GM19239 (cell line): Measurements from ENCODE around the gene CRYAB.

Experiments
- DNase-seq: peaks from one replicate; pipeline ENCODE4 v3.0.0; 2011; ENCODE audit warnings: low spot score; ENCODE audit not compliant: insufficient read length
- FAIRE-seq: peaks from 2 replicates; lab custom pipeline; 2011; peaks lifted over from hg19 to GRCh38; lab: Jason Lieb, UNC

CRYAB gene

DNA sequence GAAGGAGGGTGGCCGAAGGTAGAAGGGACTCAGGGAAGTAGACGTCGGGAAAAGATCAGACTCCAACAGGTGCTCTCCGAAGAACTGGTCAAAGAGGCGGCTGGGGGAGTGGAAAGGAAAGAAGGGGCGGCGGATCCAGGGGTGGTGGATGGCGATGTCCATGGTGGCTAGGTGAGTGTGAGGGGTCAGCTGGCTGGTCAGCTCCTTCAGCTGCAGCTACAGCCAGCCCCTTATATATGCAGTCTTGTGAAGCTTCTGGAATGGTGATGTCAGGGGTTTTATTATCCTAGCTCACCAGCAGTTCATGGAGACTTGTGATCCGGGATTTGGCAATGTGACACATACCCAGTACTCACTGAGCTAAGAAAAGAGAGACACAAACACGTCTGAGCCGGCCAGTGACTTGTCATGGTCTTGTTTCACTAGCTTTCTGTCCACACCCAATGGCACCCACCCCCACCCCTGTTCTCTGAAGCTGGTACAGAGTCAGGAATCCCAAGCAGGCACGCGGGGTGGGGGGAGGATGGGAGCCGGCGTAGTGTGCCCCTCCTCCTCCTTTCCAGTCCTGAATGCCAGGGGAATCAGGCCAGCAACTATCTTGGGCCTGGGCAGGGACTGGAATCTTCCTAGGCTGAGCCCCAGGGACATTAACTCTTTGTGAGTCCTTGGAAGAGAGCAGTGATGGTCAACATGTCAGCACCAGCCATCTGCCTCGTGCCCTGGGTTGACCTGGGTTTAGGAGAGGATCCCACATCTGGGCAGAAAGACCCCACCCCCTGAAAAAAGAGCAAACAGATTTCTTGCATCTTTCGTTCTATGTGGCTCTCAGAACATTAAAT is at the start of gene CRYAB:
TSS of gene CRYAB (minus strand) at position 208 of the 839 bp plus-strand sequence. CDS start at position 162, 46 bp downstream.
- FAIRE-seq, result no peak
- no peak for DNase-seq

- DNase-seq (no peak), FAIRE-seq (no peak)
These were observed 49.3 kb upstream of the CRYAB start for GRCh38 chr11:111960916-111961315.

DNA sequence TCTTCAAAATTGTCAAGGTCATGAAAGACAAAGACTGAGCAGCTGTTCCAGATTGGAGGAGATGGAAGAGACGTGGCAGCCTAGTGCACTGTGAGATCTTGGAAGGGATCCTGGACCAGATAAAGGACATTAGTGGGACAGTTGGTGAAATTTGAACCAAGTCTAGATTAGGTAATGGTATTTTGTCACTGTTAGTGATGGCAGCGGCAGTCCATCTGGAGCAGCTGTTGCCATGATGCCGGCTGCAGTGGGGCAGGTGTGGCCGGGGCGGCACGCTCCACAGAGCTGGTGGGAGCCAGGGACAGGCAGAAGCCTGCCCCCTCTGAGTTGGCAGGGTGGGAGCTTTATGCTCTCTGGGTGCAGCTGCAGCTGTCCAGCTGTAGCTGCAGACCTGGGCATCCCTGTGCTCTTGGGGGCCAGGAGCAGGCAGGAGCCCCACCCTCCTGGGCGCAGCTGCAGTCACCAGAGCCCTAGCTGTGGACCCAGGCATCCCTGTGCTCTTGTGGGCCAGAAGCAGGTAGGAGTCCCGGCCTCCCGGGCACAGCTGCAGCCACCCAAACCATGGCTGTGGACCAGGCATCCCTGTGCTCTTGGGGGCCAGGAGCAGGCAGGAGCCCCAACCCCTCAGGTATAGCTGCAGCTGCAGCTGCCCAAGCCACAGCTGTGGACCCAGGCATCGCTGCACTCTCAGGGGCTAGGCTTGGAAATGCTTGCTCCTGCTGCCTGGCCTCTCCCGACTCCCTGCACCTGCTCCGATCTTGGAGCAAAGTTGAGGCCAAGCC is 46.3 kb upstream of the CRYAB start:
- no peak for FAIRE-seq
- DNase-seq, result no peak

DNA sequence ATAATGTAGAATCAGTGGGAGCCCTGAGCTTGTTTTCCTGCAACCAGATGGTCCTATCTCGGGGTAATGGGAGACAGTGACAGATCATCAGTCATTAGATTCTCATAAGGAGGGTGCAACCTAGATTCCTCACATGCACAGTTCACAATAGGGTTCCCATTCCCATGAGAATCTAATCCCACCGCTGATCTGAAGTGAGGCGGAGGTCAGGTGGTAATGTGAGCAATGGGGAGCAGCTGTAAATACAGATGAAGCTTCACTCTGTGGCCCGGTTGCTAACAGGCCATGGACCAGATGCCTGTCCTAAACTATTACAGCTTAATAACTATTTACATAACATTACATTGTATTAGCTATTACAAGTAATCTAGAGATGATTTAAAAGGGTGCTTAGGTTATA is 42.6 kb upstream of the CRYAB start:
- FAIRE-seq, result no peak

DNA sequence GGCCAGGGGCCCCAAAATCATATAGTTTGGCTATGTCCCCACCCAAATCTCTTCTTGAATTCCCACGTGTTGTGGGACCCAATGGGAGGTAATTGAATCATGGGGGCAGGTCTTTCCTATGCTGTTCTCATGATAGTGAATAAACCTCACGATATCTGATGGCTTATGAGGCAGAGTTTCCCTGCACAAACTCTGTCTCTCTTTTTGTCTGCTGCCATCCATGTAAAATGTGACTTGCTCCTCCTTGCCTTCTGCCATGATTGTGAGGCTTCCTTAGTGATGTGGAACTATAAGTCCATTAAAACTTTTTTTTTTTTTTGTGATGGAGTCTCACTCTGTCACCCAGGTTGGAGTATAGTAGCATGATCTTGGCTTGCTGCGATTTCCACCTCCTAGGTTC is 40.0 kb upstream of the CRYAB start:
- FAIRE-seq, result no peak

More for the DNA sequence above, 42.6 kb upstream of the CRYAB start:
- DNase-seq, result no peak

GRCh38 chr11:111949519-111950426 is 38.2 kb upstream of the CRYAB start:
- FAIRE-seq (no peak), DNase-seq (no peak)

More for the DNA sequence above, 40.0 kb upstream of the CRYAB start:
- DNase-seq, result no peak

DNA sequence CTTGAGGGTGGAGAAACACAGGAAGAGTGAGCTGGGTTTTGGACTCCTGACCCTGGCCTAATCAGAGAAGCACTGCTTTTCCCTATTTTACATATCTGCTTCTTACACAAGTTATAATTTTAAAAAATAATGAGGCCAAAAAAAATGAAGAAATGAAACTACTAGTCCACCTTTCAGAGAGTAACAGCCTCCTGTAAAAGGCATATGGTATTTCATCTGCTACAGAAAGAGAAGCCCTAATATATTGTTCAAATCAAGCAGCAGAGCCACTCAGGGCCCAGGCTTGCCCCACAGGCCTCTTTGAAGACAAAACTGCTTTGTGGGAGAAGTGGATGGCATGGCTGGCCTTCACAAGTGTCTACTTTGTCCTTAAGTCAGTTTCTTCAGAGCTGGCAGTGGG is 35.6 kb upstream of the CRYAB start:
- DNase-seq (no peak), FAIRE-seq (no peak)

DNA sequence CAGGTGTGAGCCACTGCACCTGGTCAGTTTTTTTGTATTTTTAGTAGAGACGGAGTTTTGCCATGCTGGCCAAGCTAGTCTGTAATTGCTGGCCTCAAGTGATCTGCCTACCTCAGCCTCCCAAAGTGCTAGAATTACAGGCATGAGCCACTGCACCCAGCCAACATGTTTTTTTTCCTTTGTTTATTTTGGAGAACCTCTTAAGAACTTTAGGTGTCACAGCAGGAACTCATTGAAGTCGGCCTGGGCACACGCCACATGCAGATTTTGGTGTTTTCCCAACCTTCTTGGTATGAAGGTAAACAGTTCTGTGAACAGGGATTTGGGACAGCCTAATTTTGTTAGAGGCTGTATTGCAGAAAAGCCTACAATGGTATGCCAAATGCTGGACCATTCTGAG is 34.9 kb upstream of the CRYAB start:
- FAIRE-seq (no peak), DNase-seq (no peak)

- FAIRE-seq (no peak), DNase-seq (no peak)
These were observed 33.6 kb upstream of the CRYAB start for GRCh38 chr11:111945198-111945597.

DNA sequence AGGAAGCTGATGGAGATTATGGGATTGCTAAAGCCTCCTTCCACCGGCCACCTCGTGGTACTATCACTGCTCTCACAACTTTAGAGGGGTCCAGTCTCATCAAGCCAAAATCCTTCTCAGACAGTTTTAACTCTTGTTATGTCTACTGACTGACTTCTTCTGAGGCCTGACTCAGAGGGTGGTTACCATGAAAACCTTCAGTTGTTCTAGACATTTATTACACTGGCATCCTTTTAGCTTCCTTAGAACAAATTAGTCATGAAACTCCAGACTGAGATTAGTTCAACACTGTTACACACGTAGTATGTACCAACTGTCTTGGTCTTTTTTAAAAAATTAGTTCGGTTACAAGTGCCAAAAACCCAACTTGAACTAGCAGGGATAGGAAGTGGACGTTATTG is 33.1 kb upstream of the CRYAB start:
- DNase-seq (no peak), FAIRE-seq (no peak)

DNA sequence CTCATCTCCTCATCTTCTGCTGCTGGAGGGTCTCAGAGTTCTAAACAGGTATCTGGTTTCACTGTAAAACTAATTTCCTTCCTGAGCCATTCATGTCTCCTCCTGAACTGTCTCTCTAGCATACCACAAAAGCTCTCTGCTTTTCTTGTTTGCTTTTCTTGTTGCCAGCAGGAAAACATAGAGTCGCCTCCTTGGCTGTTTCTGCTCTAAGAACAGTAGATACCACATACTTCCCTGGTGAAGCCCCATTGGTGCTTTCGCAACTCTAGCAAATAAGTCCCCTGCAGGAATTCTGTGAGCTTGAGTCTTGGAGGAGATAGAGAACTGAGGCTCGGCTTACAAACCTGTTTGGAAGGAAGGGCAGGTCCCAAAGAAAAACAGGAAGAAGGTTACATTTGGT is 32.6 kb upstream of the CRYAB start:
- FAIRE-seq, result no peak
- no peak for DNase-seq

DNA sequence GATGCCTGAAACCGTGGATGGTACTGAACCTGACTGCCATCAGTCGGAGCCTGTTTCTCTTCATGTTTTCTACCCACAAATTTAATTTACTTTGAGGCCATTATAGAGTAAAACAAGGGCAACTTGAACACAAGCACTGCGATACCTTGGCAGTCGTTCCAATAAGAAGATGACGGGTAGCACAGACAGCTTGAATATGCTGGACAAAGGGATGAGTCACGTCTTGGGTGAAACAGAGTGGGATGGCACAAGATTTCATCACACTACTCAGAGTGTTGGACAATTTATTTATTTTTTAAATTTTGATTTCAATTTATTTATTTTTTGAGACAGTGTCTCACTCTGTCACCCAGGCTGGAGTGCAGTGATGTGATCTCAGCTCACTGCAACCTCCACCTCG is 31.3 kb upstream of the CRYAB start:
- DNase-seq (no peak), FAIRE-seq (no peak)

DNA sequence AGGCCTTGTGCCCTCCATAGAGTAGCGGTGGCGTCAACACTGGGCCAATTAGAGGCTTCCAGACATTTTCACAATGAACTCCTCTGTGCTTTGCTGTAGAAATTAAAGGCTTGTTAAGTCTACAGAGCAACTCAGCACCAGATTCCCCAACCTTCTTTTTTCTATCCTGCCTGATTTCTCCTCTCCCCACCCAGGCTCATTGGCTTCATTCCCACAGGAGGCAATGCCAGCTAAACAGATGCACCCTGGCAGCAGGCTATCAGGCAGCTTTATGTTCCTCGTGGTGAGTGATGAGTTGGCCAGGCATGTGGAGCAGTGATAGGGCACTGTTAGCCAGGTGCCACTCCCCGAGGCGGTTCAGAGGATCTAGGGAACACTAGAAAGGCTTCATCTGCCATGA is 30.4 kb upstream of the CRYAB start:
- FAIRE-seq, result no peak
- DNase-seq, result no peak

GRCh38 chr11:111939836-111940604 is 28.4 kb upstream of the CRYAB start:
- FAIRE-seq, result no peak
- no peak for DNase-seq

DNA sequence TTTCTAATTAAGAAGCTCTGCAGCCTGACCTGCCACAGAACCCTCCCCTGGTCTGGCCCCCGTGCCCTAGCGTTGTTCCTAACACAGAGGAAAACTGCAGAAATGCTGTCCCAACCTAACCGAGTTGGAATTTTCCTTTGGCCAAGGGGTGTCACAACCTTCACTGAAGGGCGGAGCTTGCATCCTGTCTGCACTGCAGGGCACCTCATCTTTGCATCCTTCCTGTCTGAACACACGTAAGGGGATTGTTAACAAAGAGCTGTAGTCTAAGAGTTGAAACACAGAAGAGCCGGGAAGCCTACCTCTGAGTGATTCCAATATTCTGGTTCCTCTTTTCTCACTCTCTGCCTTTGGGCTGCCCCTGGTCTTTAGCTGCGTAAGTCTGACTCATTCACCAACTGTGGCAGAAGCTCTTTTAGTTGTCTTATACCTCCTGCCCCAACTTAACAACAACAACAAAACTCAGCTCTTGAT is 27.2 kb upstream of the CRYAB start:
- FAIRE-seq (peak; percentile 33), DNase-seq (peak; percentile 25)

DNA sequence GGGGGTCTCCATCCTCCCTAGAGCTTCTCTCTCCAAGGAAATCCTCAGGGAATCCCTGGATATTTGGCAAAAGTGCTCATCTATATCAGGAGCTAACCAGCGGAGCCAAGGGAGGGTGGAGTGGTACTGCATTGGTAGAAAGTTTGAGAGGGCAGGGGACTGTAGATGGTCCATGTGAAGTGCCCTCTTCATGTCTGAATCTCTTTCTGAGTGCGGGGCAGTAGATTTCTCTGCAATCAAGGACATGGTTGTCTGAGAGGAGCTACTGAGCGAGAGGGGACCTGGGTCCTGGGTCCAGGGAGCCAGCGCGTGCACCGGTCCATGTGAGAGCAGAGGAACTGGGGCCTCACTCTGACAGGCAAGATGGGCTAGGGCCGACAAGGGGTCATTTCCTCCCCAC is 26.3 kb upstream of the CRYAB start:
- DNase-seq, result no peak
- no peak for FAIRE-seq

DNA sequence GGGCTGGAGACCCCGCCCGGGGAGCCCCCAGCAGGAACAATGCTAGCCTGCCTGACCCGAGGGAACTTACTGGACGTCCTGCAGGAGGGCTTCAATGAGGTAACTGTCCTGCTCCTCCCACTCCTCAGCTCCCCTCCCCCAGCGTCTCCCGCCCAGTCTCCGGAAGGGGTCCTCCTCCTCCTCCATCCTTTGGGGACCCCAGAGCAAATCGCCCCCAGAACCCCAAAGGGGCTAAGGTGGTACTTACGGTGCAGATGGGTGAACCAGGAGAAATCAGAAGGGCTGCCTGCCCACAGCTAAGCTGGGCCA is 25.8 kb upstream of the CRYAB start:
- FAIRE-seq (no peak), DNase-seq (no peak)

DNA sequence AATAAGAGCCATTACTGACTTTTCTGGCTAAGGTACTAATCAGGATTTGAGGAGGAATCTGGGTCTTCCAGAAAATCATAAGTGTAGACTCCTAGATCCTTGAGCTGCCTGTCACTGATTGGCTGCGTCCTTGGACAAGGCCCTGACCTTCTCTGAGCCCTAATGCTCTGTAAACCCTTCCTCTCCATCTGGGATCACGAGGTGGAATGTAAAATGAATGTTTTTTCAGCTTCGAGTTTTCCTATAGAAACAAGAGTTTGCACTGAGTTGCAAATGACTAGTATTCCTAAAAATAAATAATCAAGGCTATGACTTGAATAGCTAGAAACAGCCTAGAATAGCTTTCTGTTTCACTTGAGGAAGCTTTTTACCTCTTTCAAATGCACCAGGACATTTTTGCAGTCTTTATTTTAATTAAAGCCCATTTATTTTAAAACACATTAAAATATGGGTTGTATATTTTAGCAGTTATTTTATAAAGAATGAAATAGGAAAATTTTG is 24.5 kb upstream of the CRYAB start:
- DNase-seq (no peak), FAIRE-seq (no peak)

- no peak for DNase-seq
- no peak for FAIRE-seq
These were observed 23.9 kb upstream of the CRYAB start for GRCh38 chr11:111935317-111936039.
